ENCODE data around the gene POU3F3.

POU3F3 gene

DNA sequence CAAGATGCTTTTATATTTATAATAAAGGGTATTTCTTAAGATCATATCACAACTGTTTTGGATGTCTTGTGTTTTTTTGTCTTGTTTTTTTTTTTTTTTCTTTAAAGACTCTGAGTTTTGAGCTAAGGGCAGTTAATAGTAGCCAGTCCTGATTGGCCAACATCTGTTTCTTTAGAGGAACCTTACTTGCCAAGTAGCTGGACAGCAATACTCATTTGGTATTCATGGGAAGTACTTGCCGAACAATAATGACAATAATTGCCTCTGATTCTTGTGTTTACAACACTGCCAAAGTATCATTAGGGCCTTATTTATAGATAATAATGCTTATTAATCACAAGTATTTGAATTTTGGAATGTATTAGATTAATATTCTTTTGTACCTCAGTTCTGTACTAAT lies 17.1 kb upstream of the POU3F3 start:
- CTCF ChIA-PET, result interaction anchor here (0.7 to 3.5 kb wide), 2 partner anchors 11 to 13 kb away, joined by 3 to 9 read pairs; no protein-coding TSS in a partner anchor
- POLR2A ChIA-PET, result no interaction called here
- no peak for DNase-seq (ENCODE audit: extremely low spot score)
- TF ChIP-seq PKNOX1 (IDR thresholded peaks at IDR 0.05) (no peak), BHLHE40 (IDR thresholded peaks at IDR 0.05; ENCODE audit: borderline replicate concordance) (no peak), FOXK2 (IDR thresholded peaks at IDR 0.05) (no peak), HDGF (IDR thresholded peaks at IDR 0.05; ENCODE audit: borderline replicate concordance) (no peak), LEF1 (IDR thresholded peaks at IDR 0.05; ENCODE audit: borderline replicate concordance) (no peak), FOXM1 (IDR thresholded peaks at IDR 0.05; ENCODE audit: borderline replicate concordance) (no peak), CTBP1 (IDR thresholded peaks at IDR 0.05; ENCODE audit: borderline replicate concordance) (no peak), ARNT (IDR thresholded peaks at IDR 0.05) (no peak), FOXA1 (IDR thresholded peaks at IDR 0.05) (no peak), NFRKB (IDR thresholded peaks at IDR 0.05) (no peak), L3MBTL2 (conservative IDR thresholded peaks at IDR 0.05) (no peak), SUZ12 (IDR thresholded peaks at IDR 0.05) (no peak), ELF4 (IDR thresholded peaks at IDR 0.05) (no peak), SP1 (IDR thresholded peaks at IDR 0.05) (no peak), TARDBP (IDR thresholded peaks at IDR 0.05) (no peak), ZNF384 (IDR thresholded peaks at IDR 0.05) (no peak)

- no peak for DNase-seq (ENCODE audit: extremely low spot score)
- TF ChIP-seq ZNF384 (IDR thresholded peaks at IDR 0.05), result no peak
- TF ChIP-seq ELF4 (IDR thresholded peaks at IDR 0.05), result no peak
- TF ChIP-seq FOXA1 (IDR thresholded peaks at IDR 0.05), result no peak
- no peak for TF ChIP-seq SP1 (IDR thresholded peaks at IDR 0.05)
- TF ChIP-seq NFRKB (IDR thresholded peaks at IDR 0.05), result no peak
- no peak for TF ChIP-seq BHLHE40 (IDR thresholded peaks at IDR 0.05; ENCODE audit: borderline replicate concordance)
- TF ChIP-seq L3MBTL2 (conservative IDR thresholded peaks at IDR 0.05), result no peak
- TF ChIP-seq PKNOX1 (IDR thresholded peaks at IDR 0.05), result no peak
- no peak for TF ChIP-seq FOXM1 (IDR thresholded peaks at IDR 0.05; ENCODE audit: borderline replicate concordance)
- no peak for TF ChIP-seq ARNT (IDR thresholded peaks at IDR 0.05)
- no peak for TF ChIP-seq LEF1 (IDR thresholded peaks at IDR 0.05; ENCODE audit: borderline replicate concordance)
- TF ChIP-seq FOXK2 (IDR thresholded peaks at IDR 0.05), result no peak
- TF ChIP-seq CTBP1 (IDR thresholded peaks at IDR 0.05; ENCODE audit: borderline replicate concordance), result no peak
- TF ChIP-seq TARDBP (IDR thresholded peaks at IDR 0.05), result no peak
- no peak for TF ChIP-seq SUZ12 (IDR thresholded peaks at IDR 0.05)
- POLR2A ChIA-PET, result no interaction called here
- CTCF ChIA-PET, result no interaction called here
Measured at GRCh38 chr2:104840156-104840555, 13.8 kb upstream of the POU3F3 start.

- DNase-seq (ENCODE audit: extremely low spot score), result no peak
- ChIA-PET CTCF (interaction anchor here (1.4 kb wide), 1 partner anchor 9 kb away, joined by 6 read pairs; no protein-coding TSS in a partner anchor), POLR2A (interaction anchor here (0.9 kb wide), 1 partner anchor 9 kb away, joined by 5 read pairs; no protein-coding TSS in a partner anchor)
- TF ChIP-seq SUZ12 (IDR thresholded peaks at IDR 0.05), result no peak
- TF ChIP-seq SP1 (IDR thresholded peaks at IDR 0.05), result no peak
- TF ChIP-seq L3MBTL2 (conservative IDR thresholded peaks at IDR 0.05), result no peak
- no peak for TF ChIP-seq PKNOX1 (IDR thresholded peaks at IDR 0.05)
- no peak for TF ChIP-seq FOXA1 (IDR thresholded peaks at IDR 0.05)
- TF ChIP-seq HDGF (IDR thresholded peaks at IDR 0.05; ENCODE audit: borderline replicate concordance), result no peak
- TF ChIP-seq BHLHE40 (IDR thresholded peaks at IDR 0.05; ENCODE audit: borderline replicate concordance), result no peak
- no peak for TF ChIP-seq LEF1 (IDR thresholded peaks at IDR 0.05; ENCODE audit: borderline replicate concordance)
- TF ChIP-seq ZNF384 (IDR thresholded peaks at IDR 0.05), result no peak
- TF ChIP-seq FOXK2 (IDR thresholded peaks at IDR 0.05), result no peak
- TF ChIP-seq NFRKB (IDR thresholded peaks at IDR 0.05), result no peak
Measured at GRCh38 chr2:104840893-104841585, 12.9 kb upstream of the POU3F3 start.

- TF ChIP-seq HDGF (IDR thresholded peaks at IDR 0.05; ENCODE audit: borderline replicate concordance), result no peak
- TF ChIP-seq SUZ12 (IDR thresholded peaks at IDR 0.05), result no peak
- no peak for DNase-seq (ENCODE audit: extremely low spot score)
- ChIA-PET POLR2A (interaction anchor here (0.9 kb wide), 1 partner anchor 8 kb away, joined by 5 read pairs; no protein-coding TSS in a partner anchor), CTCF (interaction anchor here (1.4 kb wide), 1 partner anchor 8 kb away, joined by 6 read pairs; no protein-coding TSS in a partner anchor)
Measured at GRCh38 chr2:104841744-104842143, 12.2 kb upstream of the POU3F3 start.

GRCh38 chr2:104844807-104845551 lies 8.9 kb upstream of the POU3F3 start:
- TF ChIP-seq NFRKB (IDR thresholded peaks at IDR 0.05), result no peak
- no peak for TF ChIP-seq FOXK2 (IDR thresholded peaks at IDR 0.05)
- peak; percentile 36; the same call in 1 of the 2 replicates for TF ChIP-seq L3MBTL2 (conservative IDR thresholded peaks at IDR 0.05)
- CTCF ChIA-PET, result no interaction called here
- POLR2A ChIA-PET, result interaction anchor here (1.4 to 1.5 kb wide), 2 partner anchors 9 to 26 kb away, joined by 6 read pairs; partner anchors contain the start of gene POU3F3
- no peak for DNase-seq (ENCODE audit: extremely low spot score)

GRCh38 chr2:104845552-104845931 lies 8.4 kb upstream of the POU3F3 start:
- CTCF ChIA-PET, result no interaction called here
- no peak for TF ChIP-seq HDGF (IDR thresholded peaks at IDR 0.05; ENCODE audit: borderline replicate concordance)
- TF ChIP-seq FOXA1 (IDR thresholded peaks at IDR 0.05), result no peak
- TF ChIP-seq ELF4 (IDR thresholded peaks at IDR 0.05), result no peak
- TF ChIP-seq NFRKB (IDR thresholded peaks at IDR 0.05), result no peak
- no peak for TF ChIP-seq LEF1 (IDR thresholded peaks at IDR 0.05; ENCODE audit: borderline replicate concordance)
- TF ChIP-seq FOXK2 (IDR thresholded peaks at IDR 0.05), result no peak
- POLR2A ChIA-PET, result interaction anchor here (1.4 to 1.5 kb wide), 2 partner anchors 8 to 25 kb away, joined by 6 read pairs; partner anchors contain the start of gene POU3F3
- DNase-seq (ENCODE audit: extremely low spot score), result no peak

All from HEK293T (cell line).